Measurements from ENCODE around the gene ZNF668. TPM values are rescaled to one million over a fixed set of nuclear protein-coding genes. Genes with fewer than 3 reads are reported as not detected.
"Not testable (repeated sequence)": the region's sequence is repeated elsewhere in the genome, so short reads cannot be mapped to it uniquely, and the experiment has no call there.

ZNF668 gene
- total and polyA plus RNA-seq, 3 experiments from 2014 or later, result 8.7 to 20.5 (median 15.9) TPM

GRCh38 chr16:31107465-31107867, 33.4 kb upstream of the ZNF668 start:
- ChIA-PET CTCF (interaction anchor here (0.9 to 1.7 kb wide), 4 partner anchors 10 to 123 kb away, joined by 3 to 4 read pairs (median 3); partner anchors contain the start of gene KAT8), POLR2A (interaction anchor here (1.1 to 2.6 kb wide), 2 partner anchors 10 to 73 kb away, joined by 3 to 12 read pairs; partner anchors contain the start of genes FUS and KAT8)
- Mint-ChIP-seq H3K4me3 (peak overlapping the region; percentile 80 to 94 (median 84)), H3K27me3 (no peaks in the 10 kb centered on the region), H3K4me1 (peaks cover 16 to 21% (median 17%) of the 10 kb centered on the region in 3 donors), H3K36me3 (peaks cover 0 to 29% (median 0%) of the 10 kb centered on the region in 3 donors), H3K9me3 (no peaks in the 10 kb centered on the region), H3K27ac (peak overlapping the region in 6 of 8 donors; percentile 72 to 90 (median 85))
- no peak for DNase-seq
- H3K4me3 ChIP-seq (ENCODE audit: low read length), result no peak overlapping the region
- H3K27ac ChIP-seq (ENCODE audit: low read depth, low read length), result peak overlapping the region; percentile 75
- no peaks in the 10 kb centered on the region for H3K9me3 ChIP-seq (ENCODE audit: low read length)
- peaks cover 11% of the 10 kb centered on the region for H3K4me1 ChIP-seq (ENCODE audit: insufficient read depth, low read length)
- H3K36me3 ChIP-seq (ENCODE audit: insufficient read depth, low read length), result no peaks in the 10 kb centered on the region
- no peaks in the 10 kb centered on the region for H3K27me3 ChIP-seq (ENCODE audit: insufficient read depth, low read length, poor library complexity, severe bottlenecking)

GRCh38 chr16:31106509-31107464, 32.7 kb upstream of the ZNF668 start:
- H3K4me3 Mint-ChIP-seq, result peak overlapping the region; percentile 80 to 94 (median 84)
- H3K4me3 ChIP-seq (ENCODE audit: low read length), result no peak overlapping the region
- H3K27ac Mint-ChIP-seq, result peak overlapping the region in 1 of 8 donors; percentile 60
- H3K4me1 Mint-ChIP-seq, result peaks cover 16 to 21% (median 17%) of the 10 kb centered on the region in 3 donors
- H3K36me3 Mint-ChIP-seq, result peaks cover 0 to 24% (median 0%) of the 10 kb centered on the region in 3 donors
- no peak overlapping the region for H3K27ac ChIP-seq (ENCODE audit: low read depth, low read length)
- no peaks in the 10 kb centered on the region for H3K9me3 Mint-ChIP-seq
- ChIA-PET CTCF (interaction anchor here (0.6 to 1.7 kb wide), 4 partner anchors 10 to 76 kb away, joined by 3 to 4 read pairs (median 3); partner anchors contain the start of gene KAT8), POLR2A (interaction anchor here (2.6 kb wide), 1 partner anchor 11 kb away, joined by 12 read pairs; the partner anchor contains the start of gene KAT8)
- no peaks in the 10 kb centered on the region for H3K27me3 ChIP-seq (ENCODE audit: insufficient read depth, low read length, poor library complexity, severe bottlenecking)
- no peak for DNase-seq
- H3K36me3 ChIP-seq (ENCODE audit: insufficient read depth, low read length), result no peaks in the 10 kb centered on the region
- peaks cover 11% of the 10 kb centered on the region for H3K4me1 ChIP-seq (ENCODE audit: insufficient read depth, low read length)
- no peaks in the 10 kb centered on the region for H3K9me3 ChIP-seq (ENCODE audit: low read length)
- H3K27me3 Mint-ChIP-seq, result no peaks in the 10 kb centered on the region

DNA sequence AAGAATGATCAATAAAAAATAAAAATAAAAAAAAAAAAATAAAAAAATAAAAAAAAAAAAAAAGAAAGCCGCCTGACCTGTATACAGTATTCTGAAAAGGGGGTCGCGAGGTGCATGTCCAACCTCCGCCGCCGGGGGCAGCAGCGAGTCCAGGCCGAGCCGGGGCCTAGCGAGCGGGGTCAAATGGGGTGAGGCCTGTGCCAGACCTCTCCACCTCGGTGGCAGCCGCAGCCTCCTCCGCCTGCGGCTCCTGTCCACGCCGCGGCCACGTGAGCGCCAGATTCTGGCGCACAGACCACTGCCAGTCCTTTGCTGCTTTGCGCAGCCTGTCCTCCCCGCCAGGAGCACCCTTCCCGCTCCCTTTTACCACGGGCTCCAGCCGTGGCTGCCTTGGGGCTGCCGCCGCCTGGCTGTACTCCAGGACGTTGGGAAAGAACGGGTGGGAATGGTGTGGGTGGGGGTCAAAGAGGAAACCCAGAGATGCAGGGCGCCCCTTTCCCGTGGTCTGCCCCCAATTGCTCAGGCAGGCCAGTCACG, 31.7 kb upstream of the ZNF668 start:
- H3K9me3 Mint-ChIP-seq, result no peaks in the 10 kb centered on the region
- H3K4me1 Mint-ChIP-seq, result peaks cover 16 to 21% (median 17%) of the 10 kb centered on the region in 3 donors
- H3K4me1 ChIP-seq (ENCODE audit: insufficient read depth, low read length), result peaks cover 11% of the 10 kb centered on the region
- H3K36me3 Mint-ChIP-seq, result peaks cover 0 to 13% (median 0%) of the 10 kb centered on the region in 3 donors
- ChIA-PET CTCF (no interaction called here), POLR2A (no interaction called here)
- H3K4me3 ChIP-seq (ENCODE audit: low read length), result no peak overlapping the region
- peak overlapping the region in 4 of 7 donors; percentile 8 to 85 (median 34) for H3K4me3 Mint-ChIP-seq
- H3K27ac Mint-ChIP-seq, result peak overlapping the region in 4 of 8 donors; percentile 21 to 68 (median 49)
- H3K27ac ChIP-seq (ENCODE audit: low read depth, low read length), result no peak overlapping the region
- H3K27me3 Mint-ChIP-seq, result no peaks in the 10 kb centered on the region
- no peaks in the 10 kb centered on the region for H3K9me3 ChIP-seq (ENCODE audit: low read length)
- DNase-seq, result peak; percentile 66 to 83 (median 76)
- no peaks in the 10 kb centered on the region for H3K36me3 ChIP-seq (ENCODE audit: insufficient read depth, low read length)
- no peaks in the 10 kb centered on the region for H3K27me3 ChIP-seq (ENCODE audit: insufficient read depth, low read length, poor library complexity, severe bottlenecking)

DNA sequence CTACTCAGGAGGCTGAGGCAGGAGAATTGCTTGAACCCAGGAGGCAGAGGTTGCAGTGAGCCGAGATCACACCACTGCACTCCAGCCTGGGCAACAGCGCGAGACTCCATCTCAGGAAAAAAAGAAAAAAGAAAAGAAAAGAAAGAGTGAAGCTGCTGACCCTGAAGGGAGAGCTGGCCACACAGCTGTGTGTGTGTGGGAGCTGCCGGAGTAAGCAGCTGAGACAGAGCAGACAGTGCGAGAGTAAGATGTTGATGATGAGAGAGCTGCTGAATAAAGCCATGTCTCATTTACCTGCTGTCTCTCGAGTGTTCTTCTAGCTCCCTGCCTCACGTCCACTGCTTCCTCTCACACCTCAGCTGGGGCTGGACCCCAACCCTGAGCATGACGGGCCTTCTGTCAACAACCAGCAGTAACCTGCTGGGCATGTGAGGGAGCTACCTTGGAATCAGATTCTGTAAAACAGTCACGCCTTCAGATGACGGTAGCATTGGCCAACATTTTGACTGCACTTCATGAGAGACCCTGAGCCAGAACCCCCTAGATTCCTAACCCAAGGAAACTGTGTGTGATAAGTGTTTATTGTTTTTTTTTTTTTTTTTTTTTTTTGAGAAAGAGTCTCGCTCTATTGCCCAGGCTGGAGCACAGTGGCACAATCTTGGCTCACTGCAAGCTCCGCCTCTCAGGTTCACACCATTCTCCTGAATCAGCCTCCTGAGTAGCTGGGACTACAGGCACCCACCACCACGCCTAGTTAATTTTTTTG, 27.0 kb upstream of the ZNF668 start:
- not testable (repeated sequence) for H3K4me1 ChIP-seq (ENCODE audit: insufficient read depth, low read length); H3K4me3 ChIP-seq (ENCODE audit: low read length); DNase-seq; H3K9me3 ChIP-seq (ENCODE audit: low read length); H3K27ac ChIP-seq (ENCODE audit: low read depth, low read length); H3K27me3 ChIP-seq (ENCODE audit: insufficient read depth, low read length, poor library complexity, severe bottlenecking); H3K9me3 Mint-ChIP-seq; H3K4me3 Mint-ChIP-seq; H3K36me3 ChIP-seq (ENCODE audit: insufficient read depth, low read length); H3K4me1 Mint-ChIP-seq; H3K36me3 Mint-ChIP-seq; H3K27me3 Mint-ChIP-seq
- ChIA-PET CTCF (interaction anchor here (0.7 to 1.7 kb wide), 5 partner anchors 9 to 414 kb away, joined by 3 to 4 read pairs (median 3); partner anchors contain the start of gene KAT8), POLR2A (interaction anchor here (0.6 to 0.7 kb wide), 2 partner anchors 16 to 27 kb away, joined by 3 to 5 read pairs; partner anchors contain the start of genes KAT8, ZNF646 and ZNF668)
- peak overlapping the region in 1 of 8 donors; percentile 70 for H3K27ac Mint-ChIP-seq

DNA sequence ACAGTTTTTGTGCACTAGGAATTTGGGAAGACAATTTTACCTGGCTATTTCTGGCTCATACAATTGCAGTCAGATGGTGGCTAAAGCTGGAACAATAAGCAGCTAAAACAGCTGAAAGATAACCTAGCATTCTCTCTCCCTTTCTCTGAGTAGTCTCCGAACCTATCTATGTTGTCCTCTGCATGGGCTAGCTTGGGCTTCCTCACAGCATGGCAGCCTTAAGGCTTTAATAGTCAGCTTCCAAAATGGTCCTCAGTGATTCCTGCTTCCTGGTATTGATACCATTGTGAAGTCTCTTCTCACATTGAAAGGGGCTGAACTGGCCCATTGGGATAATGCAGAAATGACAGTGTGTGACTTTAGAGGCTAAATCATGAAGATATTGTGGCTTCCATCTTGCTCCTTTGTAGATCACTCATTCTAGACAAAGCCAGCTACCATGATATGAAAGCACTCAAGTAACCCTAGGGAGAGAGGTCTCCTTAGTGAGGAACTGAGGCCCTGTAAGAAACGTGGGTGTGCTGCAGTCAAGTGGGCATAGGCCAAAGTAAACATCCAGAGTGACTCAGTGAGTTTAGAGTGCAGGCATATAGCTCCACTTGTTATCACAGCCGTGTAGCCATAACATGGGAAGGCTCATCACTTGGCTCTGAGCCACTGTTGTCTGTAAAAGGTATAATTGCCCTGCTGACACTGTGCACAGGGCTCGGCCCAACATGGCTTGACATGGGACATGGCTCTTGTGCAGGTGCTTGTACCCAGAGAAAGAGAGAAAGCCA, 26.0 kb upstream of the ZNF668 start:
- H3K27ac ChIP-seq (ENCODE audit: low read depth, low read length), result no peak overlapping the region
- no peak overlapping the region for H3K4me3 ChIP-seq (ENCODE audit: low read length)
- Mint-ChIP-seq H3K9me3 (no peaks in the 10 kb centered on the region), H3K27me3 (no peaks in the 10 kb centered on the region), H3K4me1 (peaks cover 8 to 12% (median 11%) of the 10 kb centered on the region in 3 donors), H3K36me3 (peaks cover 0 to 3% (median 0%) of the 10 kb centered on the region in 3 donors), H3K27ac (peak overlapping the region in 1 of 8 donors; percentile 55), H3K4me3 (no peak overlapping the region)
- H3K9me3 ChIP-seq (ENCODE audit: low read length), result no peaks in the 10 kb centered on the region
- no peaks in the 10 kb centered on the region for H3K36me3 ChIP-seq (ENCODE audit: insufficient read depth, low read length)
- POLR2A ChIA-PET, result no interaction called here
- CTCF ChIA-PET, result interaction anchor here (1.3 to 1.7 kb wide), 3 partner anchors 8 to 27 kb away, joined by 3 to 4 read pairs (median 3); no protein-coding TSS in a partner anchor
- no peak for DNase-seq
- peaks cover 8% of the 10 kb centered on the region for H3K4me1 ChIP-seq (ENCODE audit: insufficient read depth, low read length)
- H3K27me3 ChIP-seq (ENCODE audit: insufficient read depth, low read length, poor library complexity, severe bottlenecking), result no peaks in the 10 kb centered on the region

DNA sequence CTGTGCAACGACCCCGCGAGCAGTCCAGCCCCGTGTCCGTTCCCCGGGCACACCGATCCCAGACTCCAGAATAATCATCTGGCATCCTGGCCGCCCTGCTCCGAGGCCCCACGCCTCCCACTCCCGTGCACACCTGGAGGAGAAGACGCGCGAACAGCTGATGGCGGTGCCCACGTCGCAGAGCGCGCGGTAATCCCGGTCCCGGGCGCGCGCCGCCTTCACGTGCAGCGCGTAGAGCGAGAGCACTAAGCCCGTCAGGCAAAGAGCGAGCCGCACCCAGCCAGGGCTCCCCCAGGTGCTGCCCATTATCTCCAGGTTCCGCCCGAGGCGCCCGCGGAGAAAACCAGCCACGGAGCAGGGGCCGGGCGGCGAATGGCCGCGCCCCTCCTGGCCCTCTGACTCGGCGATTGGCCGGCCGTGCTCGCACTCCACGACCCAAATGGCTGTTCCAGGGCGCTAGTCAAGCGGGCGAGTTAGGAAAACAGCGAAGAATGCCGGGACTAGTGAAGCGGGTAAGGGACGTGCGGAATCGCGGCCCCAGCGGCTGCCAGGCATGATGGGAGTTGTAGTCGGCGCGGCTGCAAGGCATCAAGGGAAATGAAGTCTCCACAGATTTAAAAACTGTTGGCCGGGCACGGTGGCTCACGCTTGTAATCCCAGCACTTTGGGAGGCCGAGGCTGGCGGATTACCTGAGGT, 20.5 kb upstream of the ZNF668 start, which contains the start of gene VKORC1:
VKORC1 (minus strand) TSS at position 374 of the 697 bp plus-strand sequence; CDS start at position 306, 68 bp downstream.
- H3K27me3 Mint-ChIP-seq, result no peaks in the 10 kb centered on the region
- Histone ChIP-seq H3K9me3 (ENCODE audit: low read length) (no peaks in the 10 kb centered on the region), H3K27ac (ENCODE audit: low read depth, low read length) (peak within 1 kb of the TSS; percentile 75), H3K4me3 (ENCODE audit: low read length) (peak within 1 kb of the TSS; percentile 98), H3K4me1 (ENCODE audit: insufficient read depth, low read length) (peaks cover 16% of the 10 kb centered on the region), H3K27me3 (ENCODE audit: insufficient read depth, low read length, poor library complexity, severe bottlenecking) (no peaks in the 10 kb centered on the region), H3K36me3 (ENCODE audit: insufficient read depth, low read length) (peaks cover 10% of the 10 kb centered on the region)
- peak; percentile 74 to 89 (median 82) for DNase-seq
- peak within 1 kb of the TSS; percentile 73 to 97 (median 90) for H3K4me3 Mint-ChIP-seq
- no peaks in the 10 kb centered on the region for H3K9me3 Mint-ChIP-seq
- peaks cover 0 to 24% (median 0%) of the 10 kb centered on the region in 3 donors for H3K36me3 Mint-ChIP-seq
- peak within 1 kb of the TSS; percentile 68 to 97 (median 90) for H3K27ac Mint-ChIP-seq
- ChIA-PET CTCF (interaction anchor here (1.0 to 2.6 kb wide), 2 partner anchors 48 to 110 kb away, joined by 5 to 9 read pairs; partner anchors contain the start of gene HSD3B7), POLR2A (interaction anchor here (0.6 to 2.6 kb wide), 3 partner anchors 20 to 48 kb away, joined by 3 to 13 read pairs (median 4); partner anchors contain the start of genes KAT8, ZNF646 and ZNF668)
- H3K4me1 Mint-ChIP-seq, result peaks cover 24 to 38% (median 30%) of the 10 kb centered on the region in 3 donors

Data from CD8-positive, alpha-beta memory T cell (primary cell).